CD1c-positive myeloid dendritic cell (primary cell): ENCODE data around the gene HECTD1.
"Not testable (repeated sequence)": the region's sequence is repeated elsewhere in the genome, so short reads cannot be mapped to it uniquely, and the experiment has no call there.

Experiments used
- DNase-seq: peaks from one replicate; pipeline ENCODE4 v3.0.0-alpha.2; 2016; ENCODE audit errors: extremely low spot score

The HECTD1 gene

DNA sequence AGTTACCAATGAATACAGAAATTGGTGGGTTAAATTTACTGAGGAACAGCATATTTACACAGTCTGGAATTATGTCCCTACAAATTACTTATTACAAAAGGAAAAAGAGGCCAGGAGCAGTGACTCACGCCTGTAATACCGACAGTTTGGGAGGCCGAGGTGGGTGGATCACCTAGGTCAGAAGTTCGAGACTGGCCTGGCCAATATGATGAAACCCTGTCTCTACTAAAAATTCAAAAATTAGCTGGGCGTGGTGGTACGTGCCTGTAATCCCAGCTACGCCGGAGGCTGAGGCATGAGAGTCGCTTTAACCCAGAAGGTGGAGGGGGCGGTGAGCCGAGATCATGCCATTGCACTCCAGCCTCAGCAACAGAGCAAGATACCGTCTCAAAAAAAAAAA, 52.6 kb downstream of the HECTD1 start:
- DNase-seq, result no peak

GRCh38 chr14:31142455-31143087, 65.0 kb downstream of the HECTD1 start:
- no peak for DNase-seq

DNA sequence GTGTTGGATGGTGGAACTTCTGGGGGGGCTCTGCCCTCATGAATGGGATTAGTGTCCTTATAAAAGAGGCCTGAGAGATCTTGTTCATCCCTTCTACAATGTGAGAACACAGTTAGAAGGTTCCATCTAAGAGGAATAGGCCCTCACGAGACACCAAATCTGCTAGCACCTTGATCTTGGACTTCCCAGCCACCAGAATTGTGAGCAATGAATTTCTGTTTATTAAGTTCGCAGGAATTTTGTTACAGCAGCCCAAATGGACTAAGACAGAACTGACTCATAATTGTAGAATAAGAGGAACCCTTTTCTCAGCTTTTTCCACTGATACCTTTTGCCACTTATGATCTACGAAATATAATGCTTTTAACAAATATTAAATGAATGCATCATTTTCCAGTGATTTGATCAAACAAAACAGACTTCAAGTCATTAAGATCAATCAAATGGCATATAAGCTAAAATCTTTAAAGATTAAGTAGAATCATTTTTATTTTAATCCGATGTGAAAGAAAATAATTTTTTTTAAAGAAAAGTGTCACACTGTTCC, 68.2 kb downstream of the HECTD1 start:
- DNase-seq, result no peak

DNA sequence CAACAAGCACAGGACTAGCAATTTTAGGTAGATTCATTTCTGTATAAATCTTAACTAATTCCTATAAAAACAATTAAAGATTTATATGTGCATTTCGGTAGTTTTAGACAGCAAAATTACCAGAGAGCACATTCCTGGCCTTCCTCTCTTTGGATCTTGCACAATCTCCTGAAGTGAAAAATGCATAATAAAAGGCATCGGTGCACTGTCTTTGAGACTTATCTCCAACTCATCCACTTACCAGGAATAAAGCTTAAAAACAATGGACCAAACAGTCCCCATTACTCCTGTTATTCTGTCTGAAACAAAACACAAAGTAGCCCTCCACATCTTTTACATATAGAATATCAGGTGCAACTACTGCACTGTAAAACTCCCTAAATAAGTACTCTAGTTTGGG, 69.3 kb downstream of the HECTD1 start:
- DNase-seq, result no peak

DNA sequence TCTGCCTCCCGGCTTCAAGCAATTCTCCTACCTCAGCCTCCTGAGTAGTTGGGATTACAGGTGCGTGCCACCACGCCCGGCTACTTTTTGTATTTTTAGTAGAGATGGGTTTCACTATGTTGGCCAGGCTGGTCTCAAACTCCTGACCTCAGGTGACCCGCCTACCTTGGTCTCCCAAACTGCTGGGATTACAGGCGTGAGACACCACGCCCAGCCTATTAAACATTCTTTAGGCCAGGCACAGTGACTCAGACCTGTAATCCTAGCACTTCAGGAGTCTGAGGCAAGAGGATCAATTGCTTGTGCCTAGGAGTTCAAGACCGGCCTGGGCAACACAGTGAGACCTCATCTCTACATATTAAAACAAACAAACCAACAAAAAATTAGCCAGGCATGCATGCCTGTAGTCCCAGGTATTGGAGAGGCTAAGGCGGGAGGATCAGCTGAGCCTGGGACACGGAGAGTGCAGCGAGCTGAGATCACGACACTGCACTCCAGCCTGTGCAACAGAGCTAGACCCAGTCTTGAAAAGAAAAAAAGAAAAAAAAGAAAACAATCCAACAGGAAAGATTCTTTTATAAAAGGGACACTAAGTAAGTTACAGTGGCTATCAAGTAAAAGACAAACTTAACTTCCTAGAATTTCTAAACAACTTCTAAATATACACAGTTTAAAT, 70.2 kb downstream of the HECTD1 start:
- DNase-seq, result no peak

DNA sequence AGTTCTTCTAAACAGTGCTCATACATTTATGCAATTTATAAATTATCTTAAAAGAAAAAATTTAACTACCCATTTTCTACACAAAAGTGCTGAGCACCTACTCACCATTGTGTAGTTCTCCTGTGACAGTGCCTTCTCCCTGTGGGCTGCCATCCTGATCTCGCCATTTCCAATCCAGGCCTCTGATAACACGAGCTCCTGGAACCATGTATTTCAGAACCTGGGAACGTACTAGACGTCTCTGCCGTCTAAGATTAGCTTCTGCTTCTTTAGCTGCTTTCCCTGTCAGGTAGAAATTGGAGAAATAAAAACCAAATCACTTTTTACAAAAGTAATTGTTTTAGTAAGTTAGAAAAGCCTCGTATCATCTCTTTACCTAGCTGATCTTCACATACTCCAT, 74.5 kb downstream of the HECTD1 start:
- DNase-seq, result no peak

DNA sequence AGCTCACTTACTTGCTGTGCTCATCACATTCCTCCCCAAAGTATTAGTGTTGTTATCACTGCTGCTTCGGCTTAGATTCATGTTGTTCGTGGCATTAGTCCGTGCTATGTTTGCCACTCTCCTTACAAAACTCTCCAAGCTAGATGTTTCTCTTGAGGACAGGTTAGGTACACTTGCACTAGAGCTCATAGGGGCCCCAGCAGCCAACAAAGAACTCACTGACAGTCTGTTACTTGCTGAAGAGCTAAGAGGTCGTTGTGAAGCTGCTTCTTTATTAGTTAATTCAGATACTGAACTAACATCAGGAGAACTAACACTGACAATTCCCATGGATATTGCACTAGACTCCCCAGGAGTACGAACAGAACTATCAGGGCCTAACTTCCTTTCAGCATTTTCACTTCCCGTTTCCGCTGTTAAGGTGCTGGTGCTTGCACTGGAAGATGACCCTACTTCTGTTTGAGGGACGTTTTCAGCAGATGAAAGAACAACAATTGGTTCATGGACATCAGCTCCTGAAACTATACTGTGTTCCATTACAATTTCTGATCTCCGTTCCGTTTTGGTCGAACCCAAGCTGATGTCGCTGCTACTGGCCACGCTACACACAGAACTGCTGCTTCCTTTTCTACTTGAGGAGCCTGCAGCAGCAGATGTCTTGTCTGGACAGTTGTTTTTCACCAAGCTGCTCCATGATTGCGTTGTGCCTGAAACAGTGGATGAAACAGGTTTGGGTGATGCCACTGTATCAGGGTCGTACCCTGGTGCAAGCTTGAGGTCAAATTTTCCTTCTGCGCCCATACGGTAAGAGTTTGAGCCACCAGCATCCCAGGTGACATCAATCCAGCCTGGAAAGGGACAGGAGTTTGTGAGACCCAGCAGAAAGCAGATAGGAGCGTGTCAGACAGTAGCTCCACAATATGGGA, 78.7 kb downstream of the HECTD1 start:
- peak; percentile 70 for DNase-seq

GRCh38 chr14:31127690-31128089, 79.9 kb downstream of the HECTD1 start:
- DNase-seq, result peak; percentile 22

DNA sequence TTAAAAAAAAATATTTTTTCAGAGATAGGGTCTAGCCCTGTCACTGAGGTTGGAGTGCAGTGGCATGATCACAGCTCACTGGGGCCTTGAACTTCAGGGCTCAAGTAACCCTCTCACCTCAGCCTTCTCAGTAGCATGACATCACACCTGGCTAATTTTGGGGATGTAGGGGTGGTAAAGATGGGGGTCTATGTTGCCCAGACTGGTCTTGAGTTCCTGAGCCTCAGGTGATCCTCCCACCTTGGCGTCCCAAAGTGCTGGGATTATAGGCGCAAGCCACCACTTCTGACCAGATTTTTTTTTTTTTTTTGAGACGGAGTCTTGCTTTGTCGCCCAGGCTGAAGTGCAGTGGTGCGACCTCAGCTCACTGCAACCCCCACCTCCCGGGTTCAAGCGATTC, 80.9 kb downstream of the HECTD1 start:
- DNase-seq, result no peak

- no peak for DNase-seq
These were observed 82.4 kb downstream of the HECTD1 start for GRCh38 chr14:31125231-31125630.

DNA sequence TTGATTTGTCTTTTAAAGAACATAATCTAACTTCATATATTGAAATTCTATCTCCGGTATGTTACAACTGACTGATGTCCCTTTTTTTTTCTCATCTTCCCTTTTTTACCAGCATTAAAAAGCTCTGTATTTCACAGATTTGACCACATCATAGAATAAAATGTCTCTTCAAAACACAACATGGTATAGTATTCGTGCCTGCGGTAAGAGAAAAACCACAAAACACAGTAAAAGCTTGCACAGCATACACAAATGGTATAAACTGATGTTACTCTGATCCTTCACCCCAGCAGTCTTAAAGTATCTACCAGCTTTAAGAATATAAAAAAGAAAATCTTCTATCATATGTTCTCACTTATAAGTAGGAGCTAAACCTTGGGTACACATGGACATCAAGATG, 83.4 kb downstream of the HECTD1 start:
- DNase-seq, result no peak

DNA sequence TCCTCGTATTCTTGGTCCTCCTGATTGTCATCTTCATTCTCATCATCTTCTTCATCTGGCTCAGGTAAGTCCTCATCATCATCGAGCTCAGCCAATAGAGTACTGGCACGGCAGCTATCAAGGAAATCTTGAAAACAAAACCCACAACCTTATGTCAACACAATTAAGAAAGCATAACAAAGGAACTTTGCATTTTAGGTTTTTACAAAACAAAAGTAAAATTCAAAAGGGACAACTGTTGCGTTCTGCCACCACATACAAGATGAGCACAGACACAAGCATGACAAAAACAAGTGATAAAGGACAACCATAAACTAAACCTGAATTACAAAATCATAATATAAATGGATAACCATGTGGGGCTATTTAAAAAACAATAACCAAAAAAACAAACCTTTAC, 84.7 kb downstream of the HECTD1 start:
- DNase-seq, result no peak

DNA sequence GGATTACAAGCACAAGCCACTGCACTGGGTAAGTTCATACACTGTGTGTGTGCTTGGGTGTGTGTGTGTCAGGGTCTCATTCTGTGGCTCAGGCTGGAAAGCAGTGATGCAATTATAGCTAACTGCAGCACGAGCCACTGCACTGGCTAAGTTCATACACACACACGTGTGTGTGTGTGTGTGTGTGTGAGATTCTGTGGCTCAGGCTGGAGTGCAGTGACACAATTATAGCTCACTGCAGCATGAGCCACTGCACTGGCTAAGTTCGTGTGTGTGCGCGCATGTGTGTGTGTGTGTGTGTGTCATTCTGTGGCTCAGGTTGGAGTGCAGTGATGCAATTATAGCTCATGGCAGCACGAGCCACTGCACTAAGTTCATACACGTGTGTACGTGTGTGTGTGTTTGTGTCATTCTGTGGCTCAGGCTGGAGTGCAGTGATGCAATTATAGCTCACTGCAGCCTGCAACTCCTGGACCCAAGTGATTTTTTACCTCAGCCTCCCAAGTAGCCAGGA, 85.4 kb downstream of the HECTD1 start:
- no peak for DNase-seq

GRCh38 chr14:31118892-31119291, 88.7 kb downstream of the HECTD1 start:
- DNase-seq, result no peak

- no peak for DNase-seq
These were observed 93.8 kb downstream of the HECTD1 start for GRCh38 chr14:31113794-31114193.

DNA sequence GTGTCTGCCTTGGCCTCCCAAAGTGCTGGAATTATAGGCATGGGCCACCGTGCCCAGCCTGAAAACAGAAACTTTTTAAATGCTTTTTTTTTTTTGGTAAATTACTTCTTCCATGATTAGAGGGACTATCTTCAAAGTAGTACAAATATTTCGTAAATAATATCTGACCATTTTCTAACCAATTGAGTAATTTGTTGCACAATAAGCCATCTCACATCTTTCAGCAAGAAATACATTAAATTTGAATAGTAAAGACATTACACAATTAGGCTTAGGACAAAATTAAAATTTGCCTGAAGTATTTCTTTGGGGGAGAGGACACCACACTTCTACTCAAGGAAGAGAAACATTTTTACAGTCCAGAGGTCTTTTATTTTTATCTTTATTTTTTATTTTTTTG, 96.7 kb downstream of the HECTD1 start:
- no peak for DNase-seq

DNA sequence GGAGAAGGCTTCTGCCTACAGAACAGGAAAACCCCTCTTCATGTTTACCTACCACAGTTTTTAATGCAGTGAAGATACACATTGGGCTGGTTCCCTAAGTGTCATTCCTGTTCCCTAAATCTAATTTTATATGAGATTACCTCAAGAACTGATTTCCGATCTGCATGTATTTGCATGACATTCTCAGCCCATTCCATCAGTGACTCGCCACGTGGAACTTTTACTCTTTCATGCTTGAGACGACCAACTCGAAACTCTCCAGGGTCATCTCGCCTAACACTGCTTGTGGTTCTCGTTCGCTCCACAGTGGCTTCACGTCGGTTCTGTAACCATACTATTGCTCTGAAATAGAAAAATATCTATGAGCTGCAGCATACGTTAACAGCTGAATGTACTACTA, 98.3 kb downstream of the HECTD1 start:
- DNase-seq, result no peak

DNA sequence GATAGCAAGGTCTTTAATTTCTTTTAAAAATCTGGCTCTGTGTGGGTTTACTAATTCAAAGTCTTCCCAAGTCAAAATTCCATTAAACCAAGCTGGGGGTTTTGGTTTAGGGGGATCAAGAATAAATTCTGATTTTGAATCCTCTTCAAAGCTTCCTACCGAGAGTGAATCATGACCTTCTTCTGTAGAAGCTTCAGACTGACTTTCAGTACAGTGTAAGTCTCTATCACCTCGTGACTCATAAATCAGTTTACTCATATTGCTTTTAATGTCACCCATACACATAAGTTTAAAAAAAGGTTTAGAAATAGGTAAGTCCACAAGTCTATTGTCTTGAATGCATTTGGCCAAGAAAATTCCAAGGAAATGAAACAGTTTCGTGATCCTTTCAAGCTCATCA, 100.8 kb downstream of the HECTD1 start:
- DNase-seq, result no peak

GRCh38 chr14:31097081-31097480, 110.5 kb downstream of the HECTD1 start:
- DNase-seq, result no peak

DNA sequence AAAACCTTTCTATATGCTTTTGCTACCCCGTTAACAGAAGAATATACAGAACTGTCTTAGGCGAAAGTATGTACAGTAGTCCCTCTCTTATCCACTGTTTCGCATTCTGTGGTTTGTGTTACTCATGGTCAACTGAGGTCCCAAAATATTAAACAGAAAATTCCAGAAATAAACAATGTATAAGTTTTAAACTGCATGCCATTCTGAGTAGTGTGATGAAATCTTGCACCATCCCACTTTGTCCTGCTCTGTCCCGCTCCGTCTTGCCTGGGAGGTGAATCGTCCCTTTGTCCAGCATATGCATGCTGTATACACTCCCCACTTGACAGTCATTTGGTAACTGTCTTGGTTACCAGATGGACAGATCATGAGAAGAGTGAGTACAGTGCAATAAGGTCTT, 111.3 kb downstream of the HECTD1 start:
- no peak for DNase-seq

GRCh38 chr14:31095817-31096216, 111.8 kb downstream of the HECTD1 start:
- not testable (repeated sequence) for DNase-seq
